Heart right ventricle (tissue), 16 donors: ENCODE results near the gene ABT1. TPM values are rescaled to one million over a fixed set of nuclear protein-coding genes. Genes with fewer than 3 reads are reported as not detected.
"Not testable (repeated sequence)": the region's sequence is repeated elsewhere in the genome, so short reads cannot be mapped to it uniquely, and the experiment has no call there.

Source experiments
- ATAC-seq, 8 donors: fragments of 200-7000 bp; cut with Tn5 transposase; one replicate each; pipeline ENCODE4 v1.9.1; 2020; ENCODE audit warnings: mild to moderate bottlenecking in 8 of 8, moderate library complexity in 8 of 8, moderate number of reproducible peaks in 1 of 8
- DNase-seq, 2 donors: peaks; one replicate each; pipeline ENCODE4 v3.0.0-alpha.2; 2020
- H3K27ac ChIP-seq, 10 donors: fragments of 200-600 bp; sonication (generic) in 2 of 10; one replicate each; pipeline versions ENCODE4 v1.5.0 to v1.8.0; 2020 to 2022; ENCODE audit warnings: mild to moderate bottlenecking in 3 of 10
- H3K27me3 ChIP-seq, 7 donors: fragments of 200-600 bp; one replicate each; pipeline ENCODE4 v1.8.0; 2021 to 2022; ENCODE audit warnings: mild to moderate bottlenecking in 2 of 7
- H3K36me3 ChIP-seq, 9 donors: fragments of 200-600 bp; sonication (generic) in 1 of 9; one replicate each; pipeline versions ENCODE4 v1.5.0 to v1.8.0; 2020 to 2022; ENCODE audit warnings: mild to moderate bottlenecking in 2 of 9
- H3K4me1 ChIP-seq, 9 donors: fragments of 200-600 bp; sonication (generic) in 1 of 9; one replicate each; pipeline versions ENCODE4 v1.5.0 to v1.8.0; 2020 to 2022; ENCODE audit warnings: mild to moderate bottlenecking in 4 of 9
- H3K4me3 ChIP-seq, 10 donors: fragments of 200-600 bp; sonication (generic) in 2 of 10; one replicate each; pipeline versions ENCODE4 v1.5.0 to v1.8.0; 2020 to 2022; ENCODE audit warnings: mild to moderate bottlenecking in 7 of 10, moderate library complexity in 2 of 10
- H3K9me3 ChIP-seq, 11 donors: fragments of 200-600 bp in 10 of 11; sonication (generic) in 2 of 11; one replicate each; pipeline versions ENCODE4 v1.5.0 to v1.8.0; 2013 to 2022; ENCODE audit warnings: mild to moderate bottlenecking in 2 of 11, control low read depth in 1 of 11, moderate library complexity in 1 of 11
- WGBS, 2 donors: extraction: QIAGEN DNeasy Blood & Tissue Kit; methylation state at CpG; one replicate each; pipeline ENCODE4 v1.1.7; 2013; ENCODE audit warnings: inconsistent platforms in 1 of 2; 5-methylcytosine and 5-hydroxymethylcytosine counted together
- intact Hi-C, 10 donors: fragments of 100-400 bp; cut with DNase I; formaldehyde crosslinking; loops; one replicate each; pipeline versions ENCODE4 v1.11.1 to v1.14.2; 2022
- long read RNA-seq, 3 donors: library from polyadenylated mRNA; unstranded; transcript quantifications; one replicate each; pipeline ENCODE4 v2.0.0, GENCODE V29; 2020 to 2021
- polyA plus RNA-seq, 2 donors: library from polyadenylated mRNA; stranded (reverse); fragments of 200-250 nt; gene quantifications; one replicate each; pipeline ENCODE4 v1.2.3, GENCODE V29; 2013
- total RNA-seq, 10 donors: library from RNA; stranded (reverse); fragmentation: NEBNext Ultra II Directional in 3 of 10; extraction: Animal tissue kit (Norgen Biotek cat#: 25700) in 3 of 10; gene quantifications; one replicate each; pipeline versions ENCODE4 v1.2.1 to v1.2.4, GENCODE V29; 2021 to 2023
- TF ChIP-seq, protein P1 (sequence below), 9 donors: fragments of 200-600 bp; sonication (generic) in 2 of 9; IDR thresholded peaks; one replicate each; pipeline versions ENCODE4 v1.5.0 to v1.8.0; 2021 to 2022; ENCODE audit warnings: antibody characterized with exemption in 9 of 9, mild to moderate bottlenecking in 5 of 9, moderate library complexity in 1 of 9
- donor health status: Arrhythmogenic right ventricular cardiomyopathy.
- donor health status: ischemic (EF 13 %, LVEDD 7.1; RV severe dilation, severe dysfunction).
- donor health status: healthy with polysubstance abuse.
- donor health status: DM: no; HTN: yes; CAD: no.
- donor health status: DM: no; HTN: no; CAD: no.
- donor health status: ischemic (EF 25% LVEDD 6.9; RV normal size, moderate dysfunction).
- donor health status: ischemic (EF 25% LVEDD 5.7; RV mildly dilated, moderate dysfunction).
- donor health status: healthy.
- donor health status: DM: yes; HTN: yes; CAD: no.
- donor health status: Ischemic cardiomyopathy.
- donor health status: ischemic (EF 35%, LVEDD 5.7; RV mildly dilated, moderate dysfunction).
- donor health status: nonischemic (EF 11% LVEDD 7.7; RV severe dilation, severe dysfunction).
- donor health status: DM: yes; HTN: yes; CAD: no.
- donor health status: PGD.
- donor health status: ischemic (EF 29% LVEDD 5.4; RV normal size, mild dysfunction).
- donor health status: nonischemic (EF 23%, LVEDD 6.1; RV moderate dilation, normal function).

The ABT1 gene
- total RNA-seq (10 to 100 TPM in 1 of 10 donors, 1 to 10 TPM in 9; 5.8 to 10.2 (median 7.4) TPM), polyA plus RNA-seq (10 to 100 TPM in 1 of 2 donors, 1 to 10 TPM in 1; 6.6 to 11.7 TPM)
- long read RNA-seq, donor 1, transcript ABT1-201 (3 exons, 2,949 nt), result major isoform, 19 of 22 reads
- long read RNA-seq, donor 1, partial matches to known transcripts, result 0 of 22 reads
- long read RNA-seq, donor 1, other reads (novel, unspliced or antisense), result 3 of 22 reads
- long read RNA-seq, donor 2, transcript ABT1-201 (3 exons, 2,949 nt), result major isoform, 33 of 36 reads
- long read RNA-seq, donor 2, partial matches to known transcripts, result 1 of 36 reads
- long read RNA-seq, donor 2, other reads (novel, unspliced or antisense), result 2 of 36 reads
- long read RNA-seq, donor 3, transcript ABT1-201 (3 exons, 2,949 nt), result major isoform, 30 of 33 reads
- long read RNA-seq, donor 3, partial matches to known transcripts, result 2 of 33 reads
- long read RNA-seq, donor 3, other reads (novel, unspliced or antisense), result 1 of 33 reads

DNA sequence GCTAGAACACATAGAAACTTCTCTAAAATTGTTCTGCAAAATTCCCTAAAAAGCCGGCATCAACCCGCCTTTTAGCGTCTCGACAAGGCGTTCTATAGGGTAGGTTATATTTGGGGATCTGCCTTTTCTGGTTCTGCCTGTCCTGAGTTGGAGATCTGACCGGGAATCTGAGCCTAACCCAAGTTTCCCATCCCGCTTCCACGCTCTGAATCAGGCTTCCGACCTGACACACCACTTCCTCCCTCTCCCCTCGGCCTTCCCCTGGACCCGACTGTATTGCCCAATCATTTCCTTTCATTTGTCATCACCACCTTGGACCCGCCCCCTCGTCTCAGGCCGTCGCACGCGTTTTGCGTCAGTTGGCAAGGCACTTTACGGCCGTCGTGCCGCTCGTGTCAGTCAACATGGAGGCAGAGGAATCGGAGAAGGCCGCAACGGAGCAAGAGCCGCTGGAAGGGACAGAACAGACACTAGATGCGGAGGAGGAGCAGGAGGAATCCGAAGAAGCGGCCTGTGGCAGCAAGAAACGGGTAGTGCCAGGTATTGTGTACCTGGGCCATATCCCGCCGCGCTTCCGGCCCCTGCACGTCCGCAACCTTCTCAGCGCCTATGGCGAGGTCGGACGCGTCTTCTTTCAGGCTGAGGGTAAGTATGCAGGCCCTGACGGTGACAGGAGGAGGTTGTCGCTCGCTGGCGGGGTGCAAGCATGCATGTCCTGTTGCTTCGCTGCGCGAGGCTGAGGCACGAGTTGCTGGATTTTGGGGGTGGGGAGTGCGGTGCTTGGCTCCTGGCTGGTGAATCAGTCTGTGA is at the start of gene ABT1:
Gene ABT1 (plus strand): TSS at position 375 of the 810 bp plus-strand sequence. CDS start 30 bp downstream, at position 405.
- intact Hi-C loops, result loop anchor here in 7 of 10 donors (1.0 to 10.0 kb wide), 6 partner anchors 62 to 424 kb away; partner anchors contain the start of gene ZNF322 (in 1 of the 7)
- peak within 1 kb of the TSS; percentile 72 to 96 (median 87) for H3K4me3 ChIP-seq
- H3K4me1 ChIP-seq, result peaks cover 0 to 39% (median 18%) of the 10 kb centered on the region in 9 donors
- TF ChIP-seq, protein P1, sequence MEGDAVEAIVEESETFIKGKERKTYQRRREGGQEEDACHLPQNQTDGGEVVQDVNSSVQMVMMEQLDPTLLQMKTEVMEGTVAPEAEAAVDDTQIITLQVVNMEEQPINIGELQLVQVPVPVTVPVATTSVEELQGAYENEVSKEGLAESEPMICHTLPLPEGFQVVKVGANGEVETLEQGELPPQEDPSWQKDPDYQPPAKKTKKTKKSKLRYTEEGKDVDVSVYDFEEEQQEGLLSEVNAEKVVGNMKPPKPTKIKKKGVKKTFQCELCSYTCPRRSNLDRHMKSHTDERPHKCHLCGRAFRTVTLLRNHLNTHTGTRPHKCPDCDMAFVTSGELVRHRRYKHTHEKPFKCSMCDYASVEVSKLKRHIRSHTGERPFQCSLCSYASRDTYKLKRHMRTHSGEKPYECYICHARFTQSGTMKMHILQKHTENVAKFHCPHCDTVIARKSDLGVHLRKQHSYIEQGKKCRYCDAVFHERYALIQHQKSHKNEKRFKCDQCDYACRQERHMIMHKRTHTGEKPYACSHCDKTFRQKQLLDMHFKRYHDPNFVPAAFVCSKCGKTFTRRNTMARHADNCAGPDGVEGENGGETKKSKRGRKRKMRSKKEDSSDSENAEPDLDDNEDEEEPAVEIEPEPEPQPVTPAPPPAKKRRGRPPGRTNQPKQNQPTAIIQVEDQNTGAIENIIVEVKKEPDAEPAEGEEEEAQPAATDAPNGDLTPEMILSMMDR (IDR thresholded peaks at IDR 0.05), result no peak
- ATAC-seq, result peak; percentile 98 to 99 (median 99)
- peak; percentile 97 to 99 for DNase-seq
- H3K9me3 ChIP-seq, result no peaks in the 10 kb centered on the region
- peaks cover 0 to 33% (median 18%) of the 10 kb centered on the region in 9 donors for H3K36me3 ChIP-seq
- peak within 1 kb of the TSS; percentile 59 to 95 (median 88) for H3K27ac ChIP-seq
- WGBS, 2 donors, result 0% methylated on average over 51 of the region's 51 CpGs
- H3K27me3 ChIP-seq, result peaks cover 0 to 33% (median 24%) of the 10 kb centered on the region in 7 donors

DNA sequence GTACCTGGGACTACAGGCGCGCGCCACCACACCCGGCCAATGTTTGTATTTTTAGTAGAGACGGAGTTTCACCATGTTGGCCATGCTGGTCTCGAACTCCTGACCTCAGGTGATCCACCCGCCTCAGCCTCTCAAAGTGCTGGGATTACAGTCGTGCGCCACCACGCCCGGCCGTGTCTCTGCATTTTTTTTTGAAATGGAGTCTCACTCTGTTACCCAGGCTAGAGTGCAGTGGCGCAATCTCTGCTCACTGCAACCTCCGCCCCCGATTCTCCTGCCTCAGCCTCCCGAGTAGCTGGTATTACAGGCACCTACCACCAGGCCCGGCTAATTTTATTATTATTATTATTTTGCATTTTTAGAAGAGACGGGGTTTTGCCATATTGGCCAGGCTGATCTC is 49.4 kb upstream of the ABT1 start:
- 96% methylated on average over 18 of the region's 18 CpGs for WGBS, 2 donors
- intact Hi-C loops, result not testable (repeated sequence)

DNA sequence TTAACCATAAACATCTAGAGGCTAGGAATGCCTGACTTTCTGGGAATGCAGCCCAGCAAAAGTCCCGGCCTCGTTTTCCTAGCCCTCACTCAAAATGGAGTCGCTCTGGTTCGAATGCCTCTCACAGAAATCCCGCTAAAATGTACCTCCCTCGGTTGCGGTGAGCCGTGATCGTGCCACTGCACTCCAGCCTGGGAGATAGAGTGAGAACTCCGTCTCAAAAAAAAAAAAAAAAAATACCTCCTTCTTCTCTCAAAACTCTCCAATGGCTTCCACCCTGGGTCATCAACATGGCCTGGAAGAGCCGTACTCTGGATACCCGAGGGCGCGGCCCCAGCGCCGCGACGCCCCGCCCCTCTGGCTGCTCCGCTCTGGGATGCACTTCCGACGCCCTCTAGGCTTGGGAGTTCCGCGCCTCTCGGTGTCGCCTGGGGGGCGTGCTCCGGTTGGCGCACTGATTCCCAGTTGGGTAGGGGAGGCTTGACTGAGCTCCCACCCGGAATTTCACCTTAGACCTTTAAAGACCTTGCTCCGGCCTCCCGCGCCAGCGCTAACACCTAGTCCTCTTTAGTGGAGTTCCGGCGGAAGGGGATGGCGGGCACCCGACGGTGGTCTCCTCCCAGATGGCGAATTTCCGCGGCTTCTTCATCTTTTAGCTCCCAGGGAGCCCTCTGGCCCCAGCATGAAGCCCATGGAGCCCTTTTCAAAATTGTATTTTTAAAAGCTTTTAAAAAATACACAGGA is 46.3 kb upstream of the ABT1 start:
- WGBS, 2 donors, result 6 to 8% methylated on average over 42 of the region's 42 CpGs
- Histone ChIP-seq H3K36me3 (peaks cover 0 to 17% (median 5%) of the 10 kb centered on the region in 9 donors), H3K4me3 (peak overlapping the region; percentile 16 to 66 (median 58)), H3K9me3 (no peaks in the 10 kb centered on the region), H3K27ac (peak overlapping the region in 2 of 10 donors; percentile 20 to 65), H3K27me3 (no peaks in the 10 kb centered on the region), H3K4me1 (peaks cover 0 to 47% (median 9%) of the 10 kb centered on the region in 9 donors)
- ATAC-seq, result peak; percentile 45 to 79 (median 62)
- TF ChIP-seq, protein P1 (IDR thresholded peaks at IDR 0.05), result peak in 2 of 9 donors; percentile 13 to 23
- intact Hi-C loops, result loop anchor here in 2 of 10 donors (1.0 to 10.0 kb wide), 2 partner anchors 12 to 924 kb away; partner anchors contain the start of genes HMGN4 (in 1 of the 2) and ZNF184 (in 1 of the 2)
- peak; percentile 46 to 73 for DNase-seq

More for the DNA sequence above, 49.4 kb upstream of the ABT1 start:
- DNase-seq, H3K4me3 ChIP-seq, H3K27me3 ChIP-seq, H3K27ac ChIP-seq, ATAC-seq, H3K9me3 ChIP-seq: not testable (repeated sequence)
- Histone ChIP-seq H3K36me3 (peaks cover 0 to 44% (median 5%) of the 10 kb centered on the region in 9 donors), H3K4me1 (peaks cover 0 to 18% (median 0%) of the 10 kb centered on the region in 9 donors)

DNA sequence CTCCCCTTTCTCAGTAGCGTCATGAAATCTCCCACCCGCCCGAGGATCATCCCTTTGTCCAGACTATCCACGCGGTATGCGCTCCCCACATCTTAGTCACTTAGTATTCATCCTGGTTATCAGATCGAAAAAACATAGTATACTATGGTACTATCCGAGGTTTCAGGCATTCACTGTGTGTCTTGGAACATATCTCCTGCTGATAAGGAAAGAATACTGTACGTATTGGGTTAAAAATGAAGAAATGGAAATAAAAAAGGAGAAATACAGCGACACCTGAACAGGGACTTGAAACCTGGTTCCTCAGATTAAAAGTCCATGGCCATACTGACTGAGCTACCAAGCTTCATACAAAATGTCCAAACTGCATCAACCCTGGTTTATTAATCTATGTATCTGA is 44.5 kb upstream of the ABT1 start:
- Histone ChIP-seq H3K4me1 (peaks cover 0 to 47% (median 15%) of the 10 kb centered on the region in 9 donors), H3K36me3 (peaks cover 0 to 2% (median 0%) of the 10 kb centered on the region in 9 donors), H3K27ac (no peak overlapping the region), H3K27me3 (no peaks in the 10 kb centered on the region), H3K4me3 (no peak overlapping the region), H3K9me3 (no peaks in the 10 kb centered on the region)
- intact Hi-C loops, result loop anchor here in 3 of 10 donors (2.0 to 10.0 kb wide), 2 partner anchors 13 to 923 kb away; partner anchors contain the start of genes HMGN4 (in 2 of the 3) and ZNF184 (in 1 of the 3)
- 90% methylated on average over 10 of the region's 10 CpGs for WGBS, 2 donors
- ATAC-seq (no peak), DNase-seq (no peak)
- TF ChIP-seq, protein P1 (IDR thresholded peaks at IDR 0.05), result no peak
